ENCODE results near the gene FERMT1. TPM values are rescaled to one million over a fixed set of nuclear protein-coding genes. Genes with fewer than 3 reads are reported as not detected.

Gene FERMT1
- polyA plus RNA-seq, 1 donor (not counting 4 experiments of a cell fraction or from before 2014, with no cell fraction given): 134 TPM

- Histone ChIP-seq H3K9me3 (ENCODE audit: control insufficient read depth, low read depth, low read length) (no peaks in the 10 kb centered on the region), H4K20me1 (ENCODE audit: control insufficient read depth, extremely low read depth, insufficient read depth, low read length) (no peaks in the 10 kb centered on the region), H3K9me1 (ENCODE audit: control insufficient read depth, extremely low read depth, insufficient read depth, low read length) (no peaks in the 10 kb centered on the region), H3K27me3 (ENCODE audit: control insufficient read depth, extremely low read depth, insufficient read depth, low read length) (no peaks in the 10 kb centered on the region), H3K4me2 (ENCODE audit: control insufficient read depth, extremely low read depth, insufficient read depth, low read depth, low read length) (peak overlapping the region; percentile 88), H3K79me2 (ENCODE audit: control insufficient read depth, insufficient read depth, low read length) (peaks cover 32% of the 10 kb centered on the region), H3K4me3 (ENCODE audit: control insufficient read depth in 2 of 3, extremely low read depth in 1 of 3, insufficient read depth in 2 of 3, low read depth in 1 of 3, low read length in 3 of 3) (peak overlapping the region; percentile 74 to 95 (median 78)), H3K4me1 (ENCODE audit: control insufficient read depth, extremely low read depth, insufficient read depth, low read length) (peaks cover 28% of the 10 kb centered on the region), H3K9ac (ENCODE audit: control insufficient read depth, extremely low read depth, insufficient read depth, low read length) (peak overlapping the region; percentile 87), H2AFZ (ENCODE audit: control insufficient read depth, low read length) (peak overlapping the region; percentile 65), H3K36me3 (ENCODE audit: control insufficient read depth in 2 of 2, extremely low read depth in 1 of 2, insufficient read depth in 2 of 2, low read length in 2 of 2) (peaks cover 4 to 12% of the 10 kb centered on the region in 2 experiments), H3K27ac (ENCODE audit: control insufficient read depth, insufficient read depth, low read length) (peak overlapping the region; percentile 88)
- TF ChIP-seq CTCF (optimal IDR thresholded peaks at IDR 0.05 in 1 of 3, IDR thresholded peaks at IDR 0.05 in 1 of 3, conservative IDR thresholded peaks at IDR 0.05 in 1 of 3; ENCODE audit: extremely low read depth in 1 of 3, insufficient read depth in 2 of 3, low read length in 3 of 3) (no peak), EZH2 (IDR thresholded peaks at IDR 0.05; ENCODE audit: low read length) (no peak)
- dilution Hi-C loops (cut with MboI; ENCODE audit: extremely low pct_ligation_motif_present, low sequenced_read_pairs): no loop called here
- FAIRE-seq: no peak
- no peak for DNase-seq (ENCODE audit: low read depth, low spot score)
Observed at GRCh38 chr20:6123649-6124014, 802 bp upstream of the FERMT1 start.

DNA sequence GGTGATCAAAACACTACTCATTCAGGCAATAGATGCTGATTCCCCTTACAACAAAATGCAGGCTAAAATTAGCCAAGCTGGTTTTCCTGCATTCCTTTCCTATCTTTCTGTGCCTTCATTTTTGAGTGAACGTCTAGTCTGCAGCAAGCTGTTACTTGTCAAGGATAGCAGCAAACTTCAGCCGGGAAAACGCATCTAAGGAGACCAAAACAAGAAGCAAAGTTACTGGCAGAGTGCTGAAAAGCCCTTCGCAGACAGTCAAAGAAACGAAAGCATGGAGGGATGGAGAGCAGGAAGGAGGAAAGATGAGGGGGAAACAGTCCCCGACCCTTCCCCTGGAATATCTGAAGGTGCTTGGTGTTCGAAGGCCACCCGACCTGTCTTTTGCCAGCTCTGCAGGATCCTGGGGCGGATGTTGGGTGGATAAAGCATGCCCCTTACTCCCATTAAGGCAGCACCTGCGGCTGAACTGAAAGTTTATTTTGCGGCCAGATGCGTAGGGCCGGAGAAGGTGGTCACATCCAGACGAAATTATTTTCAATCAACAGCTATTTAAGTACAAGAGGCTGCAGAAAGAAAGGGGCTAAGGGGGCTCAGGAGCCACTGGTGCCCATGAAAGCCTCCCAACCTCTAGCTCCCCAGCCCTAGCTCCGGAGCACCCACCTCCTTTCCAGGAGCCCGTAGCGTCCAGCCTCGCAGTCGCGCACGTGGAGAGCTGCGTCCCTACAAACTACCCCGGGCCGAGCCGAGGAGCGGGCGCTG lies 538 bp downstream of the FERMT1 start:
- FAIRE-seq: peak; percentile 95
- peak overlapping the region; percentile 74 to 95 (median 78) for H3K4me3 ChIP-seq (ENCODE audit: control insufficient read depth in 2 of 3, extremely low read depth in 1 of 3, insufficient read depth in 2 of 3, low read depth in 1 of 3, low read length in 3 of 3)
- no peaks in the 10 kb centered on the region for H3K9me1 ChIP-seq (ENCODE audit: control insufficient read depth, extremely low read depth, insufficient read depth, low read length)
- H3K9me3 ChIP-seq (ENCODE audit: control insufficient read depth, low read depth, low read length): no peaks in the 10 kb centered on the region
- peak overlapping the region; percentile 88 for H3K27ac ChIP-seq (ENCODE audit: control insufficient read depth, insufficient read depth, low read length)
- H3K79me2 ChIP-seq (ENCODE audit: control insufficient read depth, insufficient read depth, low read length): peaks cover 39% of the 10 kb centered on the region
- TF ChIP-seq EZH2 (IDR thresholded peaks at IDR 0.05; ENCODE audit: low read length): no peak
- no peak for TF ChIP-seq CTCF (optimal IDR thresholded peaks at IDR 0.05 in 1 of 3, IDR thresholded peaks at IDR 0.05 in 1 of 3, conservative IDR thresholded peaks at IDR 0.05 in 1 of 3; ENCODE audit: extremely low read depth in 1 of 3, insufficient read depth in 2 of 3, low read length in 3 of 3)
- DNase-seq (ENCODE audit: low read depth, low spot score): no peak
- no peaks in the 10 kb centered on the region for H4K20me1 ChIP-seq (ENCODE audit: control insufficient read depth, extremely low read depth, insufficient read depth, low read length)
- peak overlapping the region; percentile 87 for H3K9ac ChIP-seq (ENCODE audit: control insufficient read depth, extremely low read depth, insufficient read depth, low read length)
- peak overlapping the region; percentile 88 for H3K4me2 ChIP-seq (ENCODE audit: control insufficient read depth, extremely low read depth, insufficient read depth, low read depth, low read length)
- no peaks in the 10 kb centered on the region for H3K27me3 ChIP-seq (ENCODE audit: control insufficient read depth, extremely low read depth, insufficient read depth, low read length)
- peak overlapping the region; percentile 38 for H2AFZ ChIP-seq (ENCODE audit: control insufficient read depth, low read length)
- dilution Hi-C loops (cut with MboI; ENCODE audit: extremely low pct_ligation_motif_present, low sequenced_read_pairs): no loop called here
- peaks cover 5 to 13% of the 10 kb centered on the region in 2 experiments for H3K36me3 ChIP-seq (ENCODE audit: control insufficient read depth in 2 of 2, extremely low read depth in 1 of 2, insufficient read depth in 2 of 2, low read length in 2 of 2)
- H3K4me1 ChIP-seq (ENCODE audit: control insufficient read depth, extremely low read depth, insufficient read depth, low read length): peaks cover 28% of the 10 kb centered on the region

Data from keratinocyte (primary cell).